Activated naive CD4-positive, alpha-beta T cell treated with anti-CD3 and anti-CD28 coated beads, Interleukin-2, amount 50 U/mL, for 72 hours (primary cell): ENCODE data around the gene KCNK4. TPM values are rescaled to one million over a fixed set of nuclear protein-coding genes. Genes with fewer than 3 reads are reported as not detected.

Experiments
- ATAC-seq, 2 donors: fragments of 150-1000 bp; cut with Tn5 transposase; 2 replicates each; pipeline ENCODE4 v1.10.0; 2021; ENCODE audit warnings: mild to moderate bottlenecking in 2 of 2, moderate library complexity in 2 of 2
- DNase-seq, 2 donors: peaks; one replicate each; pipeline ENCODE4 v3.0.0; 2021 to 2022; ENCODE audit warnings: low spot score in 2 of 2
- H3K27ac Mint-ChIP-seq, 2 donors: one replicate each; pipeline ENCODE4 v1.8.0; 2022; ENCODE audit warnings: mild to moderate bottlenecking in 2 of 2, mixed read lengths in 2 of 2
- H3K36me3 Mint-ChIP-seq, 2 donors: one replicate each; pipeline ENCODE4 v1.8.0; 2022; ENCODE audit warnings: mixed read lengths in 2 of 2
- H3K9me3 Mint-ChIP-seq, 2 donors: one replicate each; pipeline ENCODE4 v1.8.0; 2022; ENCODE audit warnings: mixed read lengths in 2 of 2
- total RNA-seq, 2 donors: library from RNA; stranded (reverse); gene quantifications; one replicate each; pipeline ENCODE4 v1.2.3, GENCODE V29; 2022

KCNK4 gene
- total RNA-seq, 2 donors from 2014 or later: 0.23 to 0.46 TPM

- ATAC-seq (no peak), DNase-seq (no peak)
- H3K36me3 Mint-ChIP-seq: peaks cover 5 to 6% of the 10 kb centered on the region in 2 donors
- H3K27ac Mint-ChIP-seq: no peak overlapping the region
- H3K9me3 Mint-ChIP-seq: no peaks in the 10 kb centered on the region
Observed at GRCh38 chr11:64294774-64295173, 3.7 kb downstream of the KCNK4 start.

GRCh38 chr11:64295760-64296159 lies 4.7 kb downstream of the KCNK4 start:
- ATAC-seq (no peak), DNase-seq (no peak)
- H3K36me3 Mint-ChIP-seq: peaks cover 2% of the 10 kb centered on the region in 2 donors
- H3K9me3 Mint-ChIP-seq: no peaks in the 10 kb centered on the region
- H3K27ac Mint-ChIP-seq: no peak overlapping the region

- DNase-seq: no peak
- no peak for ATAC-seq
- no peaks in the 10 kb centered on the region for H3K36me3 Mint-ChIP-seq
- H3K9me3 Mint-ChIP-seq: no peaks in the 10 kb centered on the region
- no peak overlapping the region for H3K27ac Mint-ChIP-seq
Observed at GRCh38 chr11:64296236-64296635, 5.1 kb downstream of the KCNK4 start.

DNA sequence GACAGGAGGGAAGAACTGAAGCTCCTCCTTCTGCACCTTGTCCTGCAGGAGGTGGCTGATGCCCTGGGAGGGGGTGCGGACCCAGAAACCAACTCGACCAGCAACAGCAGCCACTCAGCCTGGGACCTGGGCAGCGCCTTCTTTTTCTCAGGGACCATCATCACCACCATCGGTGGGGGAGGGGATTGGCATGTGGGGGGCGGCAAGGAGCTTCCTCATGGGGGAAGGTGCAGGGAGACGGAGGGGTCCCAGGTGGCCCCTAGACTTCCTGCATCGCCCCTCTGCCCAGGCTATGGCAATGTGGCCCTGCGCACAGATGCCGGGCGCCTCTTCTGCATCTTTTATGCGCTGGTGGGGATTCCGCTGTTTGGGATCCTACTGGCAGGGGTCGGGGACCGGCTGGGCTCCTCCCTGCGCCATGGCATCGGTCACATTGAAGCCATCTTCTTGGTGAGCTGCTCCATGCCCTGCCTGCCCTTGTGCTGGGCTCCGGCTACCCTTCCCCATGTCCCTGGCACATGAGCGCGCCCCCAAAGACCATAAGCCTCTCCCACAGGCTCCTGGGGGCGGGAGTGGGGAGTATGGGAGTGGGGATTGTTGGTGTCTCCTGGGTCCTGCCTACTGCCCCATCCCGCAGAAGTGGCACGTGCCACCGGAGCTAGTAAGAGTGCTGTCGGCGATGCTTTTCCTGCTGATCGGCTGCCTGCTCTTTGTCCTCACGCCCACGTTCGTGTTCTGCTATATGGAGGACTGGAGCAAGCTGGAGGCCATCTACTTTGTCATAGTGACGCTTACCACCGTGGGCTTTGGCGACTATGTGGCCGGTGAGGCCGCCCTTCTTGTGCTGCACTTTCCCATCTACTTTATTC lies 6.0 kb downstream of the KCNK4 start:
- ATAC-seq (no peak), DNase-seq (no peak)
- no peak overlapping the region for H3K27ac Mint-ChIP-seq
- H3K9me3 Mint-ChIP-seq: no peaks in the 10 kb centered on the region
- H3K36me3 Mint-ChIP-seq: no peaks in the 10 kb centered on the region

DNA sequence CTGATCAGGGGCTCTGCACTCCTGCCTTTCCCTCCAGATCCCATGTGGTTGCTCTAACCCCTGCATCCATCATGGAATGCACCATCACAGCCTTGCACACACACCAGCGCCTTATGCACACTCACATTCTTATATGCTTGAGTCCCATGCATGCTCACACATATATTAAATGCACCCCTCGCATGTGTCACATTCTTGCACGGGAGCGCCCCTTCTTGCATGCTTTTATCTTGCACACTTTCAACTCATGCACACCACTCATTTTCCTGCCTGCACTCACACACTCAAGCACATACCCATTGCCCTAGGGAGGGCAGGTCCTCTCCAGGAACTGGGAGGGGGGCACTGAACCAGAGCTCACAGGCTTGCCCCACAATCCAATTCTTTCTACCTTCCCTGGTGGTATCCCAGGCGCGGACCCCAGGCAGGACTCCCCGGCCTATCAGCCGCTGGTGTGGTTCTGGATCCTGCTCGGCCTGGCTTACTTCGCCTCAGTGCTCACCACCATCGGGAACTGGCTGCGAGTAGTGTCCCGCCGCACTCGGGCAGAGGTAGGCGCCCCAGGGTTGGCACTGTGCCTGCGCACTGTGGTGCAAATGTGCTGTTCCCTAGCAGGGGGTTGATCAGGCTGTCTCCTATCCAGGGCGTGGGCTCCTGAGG lies 6.7 kb downstream of the KCNK4 start:
- Mint-ChIP-seq H3K9me3 (no peaks in the 10 kb centered on the region), H3K36me3 (no peaks in the 10 kb centered on the region), H3K27ac (no peak overlapping the region)
- ATAC-seq: no peak
- DNase-seq: no peak

DNA sequence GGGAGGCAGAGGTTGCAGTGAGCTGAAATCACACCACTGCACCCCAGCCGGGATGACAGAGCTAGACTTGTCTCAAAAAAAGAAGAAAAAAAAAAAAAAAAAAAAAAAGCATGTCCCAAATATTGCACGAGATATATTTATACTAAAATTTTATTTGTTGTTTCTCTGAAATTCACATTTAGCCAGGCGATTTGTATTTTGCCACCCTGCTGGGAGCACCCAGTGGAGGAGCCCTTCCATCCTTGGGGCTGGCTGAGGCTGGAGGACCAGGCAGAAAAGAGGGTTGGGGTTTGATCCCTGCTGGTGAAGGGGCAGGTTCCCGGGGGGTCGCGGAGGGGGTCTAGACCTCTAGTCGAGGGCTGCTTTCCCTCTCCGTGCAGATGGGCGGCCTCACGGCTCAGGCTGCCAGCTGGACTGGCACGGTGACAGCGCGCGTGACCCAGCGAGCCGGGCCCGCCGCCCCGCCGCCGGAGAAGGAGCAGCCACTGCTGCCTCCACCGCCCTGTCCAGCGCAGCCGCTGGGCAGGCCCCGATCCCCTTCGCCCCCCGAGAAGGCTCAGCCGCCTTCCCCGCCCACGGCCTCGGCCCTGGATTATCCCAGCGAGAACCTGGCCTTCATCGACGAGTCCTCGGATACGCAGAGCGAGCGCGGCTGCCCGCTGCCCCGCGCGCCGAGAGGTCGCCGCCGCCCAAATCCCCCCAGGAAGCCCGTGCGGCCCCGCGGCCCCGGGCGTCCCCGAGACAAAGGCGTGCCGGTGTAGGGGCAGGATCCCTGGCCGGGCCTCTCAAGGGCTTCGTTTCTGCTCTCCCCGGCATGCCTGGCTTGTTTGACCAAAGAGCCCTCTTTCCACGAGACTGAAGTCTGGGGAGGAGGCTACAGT lies 8.1 kb downstream of the KCNK4 start:
- Mint-ChIP-seq H3K36me3 (no peaks in the 10 kb centered on the region), H3K27ac (no peak overlapping the region), H3K9me3 (no peaks in the 10 kb centered on the region)
- no peak for ATAC-seq
- DNase-seq: no peak

GRCh38 chr11:64299847-64300648 lies 8.9 kb downstream of the KCNK4 start, which contains the start of gene CATSPERZ:
TSS of gene CATSPERZ (plus strand) at chr11:64300358. CDS start at chr11:64300411, 53 bp downstream.
- DNase-seq: no peak
- ATAC-seq: no peak
- Mint-ChIP-seq H3K9me3 (no peaks in the 10 kb centered on the region), H3K36me3 (no peaks in the 10 kb centered on the region), H3K27ac (no peak within 1 kb of the TSS)

GRCh38 chr11:64303109-64304031 lies 12.3 kb downstream of the KCNK4 start:
- no peaks in the 10 kb centered on the region for H3K9me3 Mint-ChIP-seq
- DNase-seq (no peak), ATAC-seq (no peak)
- H3K36me3 Mint-ChIP-seq: peaks cover 9% of the 10 kb centered on the region in 2 donors
- H3K27ac Mint-ChIP-seq: peak overlapping the region in 1 of 2 donors; percentile 97

DNA sequence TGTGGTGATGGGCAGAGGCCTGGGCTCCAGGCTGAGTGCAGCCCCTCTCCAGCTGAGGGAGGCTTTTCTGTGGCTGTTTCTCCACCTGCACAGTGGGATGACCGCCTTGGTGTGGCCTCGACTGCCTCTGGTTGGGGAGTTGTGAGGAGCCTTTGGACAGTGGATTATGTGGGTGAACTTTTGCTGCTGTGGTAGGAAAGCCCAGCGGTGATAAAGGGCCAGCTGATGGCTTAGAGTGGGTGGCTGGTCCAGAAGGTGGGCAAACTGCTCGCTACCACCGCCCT lies 12.9 kb downstream of the KCNK4 start:
- ATAC-seq (no peak), DNase-seq (no peak)
- peak overlapping the region; percentile 97 to 99 for H3K27ac Mint-ChIP-seq
- H3K36me3 Mint-ChIP-seq: peaks cover 9% of the 10 kb centered on the region in 2 donors
- H3K9me3 Mint-ChIP-seq: no peaks in the 10 kb centered on the region

DNA sequence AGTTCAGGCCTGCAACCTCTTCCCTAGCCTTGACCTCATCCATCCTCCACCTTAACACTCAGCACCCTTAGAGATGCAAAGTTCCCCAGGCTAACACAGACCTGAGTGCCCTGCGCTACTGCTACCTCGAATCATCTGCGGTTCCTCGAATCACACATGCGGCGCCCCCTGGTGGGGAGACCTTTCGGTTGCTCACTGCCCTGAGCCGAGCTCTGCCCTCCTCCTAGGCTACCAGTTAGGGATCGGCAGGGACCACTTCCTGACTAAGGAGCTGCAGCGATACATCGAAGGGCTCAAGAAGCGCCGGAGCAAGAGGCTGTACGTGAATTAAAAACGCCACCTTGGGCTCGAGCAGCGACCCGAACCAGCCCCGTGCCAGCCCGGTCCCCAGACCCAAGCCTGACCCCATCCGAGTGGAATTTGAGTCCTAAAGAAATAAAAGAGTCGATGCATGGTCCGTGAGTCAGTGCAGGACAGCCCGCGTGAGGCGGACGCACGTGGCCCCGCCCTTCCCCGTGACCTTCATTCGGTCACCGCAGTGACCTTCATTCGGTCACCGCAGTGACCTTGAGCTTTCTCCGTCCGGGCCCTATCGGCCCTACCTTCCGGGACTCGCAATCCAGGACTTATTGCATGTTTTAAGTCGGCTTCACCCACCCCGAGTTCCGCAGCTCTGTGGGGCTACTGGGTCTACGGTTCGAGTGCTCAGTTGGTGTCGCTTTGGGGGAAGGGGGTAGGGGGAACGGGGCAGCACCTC lies 13.4 kb downstream of the KCNK4 start:
- ATAC-seq: peak; percentile 41 to 59
- DNase-seq: peak; percentile 91 to 97
- peaks cover 9% of the 10 kb centered on the region in 2 donors for H3K36me3 Mint-ChIP-seq
- H3K27ac Mint-ChIP-seq: peak overlapping the region; percentile 97 to 99
- no peaks in the 10 kb centered on the region for H3K9me3 Mint-ChIP-seq

DNA sequence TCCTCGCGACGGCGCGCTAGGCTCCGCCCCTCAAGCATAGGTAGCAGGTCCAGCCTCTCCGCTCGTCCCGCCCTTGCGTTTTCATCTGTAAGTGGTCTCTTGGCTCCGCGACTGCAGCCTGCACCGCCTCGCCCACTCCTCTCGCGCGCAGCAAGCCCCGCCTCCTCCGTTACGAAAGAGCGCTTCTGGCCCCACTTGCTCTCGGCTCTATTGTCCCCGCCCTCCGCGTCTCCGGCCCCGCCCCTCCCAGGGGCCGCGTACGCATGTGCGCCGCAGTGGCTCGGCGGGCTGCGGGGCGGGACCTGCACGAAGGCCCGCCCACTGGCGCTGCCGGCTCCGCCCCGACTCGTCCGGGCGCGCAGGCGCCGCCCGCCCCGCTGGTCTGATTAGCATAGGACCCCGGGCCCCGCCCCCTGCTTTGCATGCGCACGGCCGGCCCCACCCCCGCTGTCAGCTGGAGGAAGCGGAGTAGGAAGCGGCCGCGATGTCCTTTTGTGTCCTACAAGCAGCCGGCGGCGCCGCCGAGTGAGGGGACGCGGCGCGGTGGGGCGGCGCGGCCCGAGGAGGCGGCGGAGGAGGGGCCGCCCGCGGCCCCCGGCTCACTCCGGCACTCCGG lies 14.1 kb downstream of the KCNK4 start, which contains the start of gene ESRRA:
ESRRA (plus strand) TSS at position 450 of the 616 bp plus-strand sequence. CDS start 1,656 bp downstream, outside the sequence.
- H3K27ac Mint-ChIP-seq: peak within 1 kb of the TSS; percentile 97 to 99
- H3K9me3 Mint-ChIP-seq: no peaks in the 10 kb centered on the region
- peak; percentile 99 to 100 for DNase-seq
- peak; percentile 74 to 83 for ATAC-seq
- peaks cover 9% of the 10 kb centered on the region in 2 donors for H3K36me3 Mint-ChIP-seq

- Mint-ChIP-seq H3K9me3 (no peaks in the 10 kb centered on the region), H3K36me3 (peaks cover 9% of the 10 kb centered on the region in 2 donors), H3K27ac (peak overlapping the region; percentile 90 to 97)
- DNase-seq (peak; percentile 73 to 84), ATAC-seq (peak; percentile 24 to 29)
Observed at GRCh38 chr11:64305691-64306562, 14.8 kb downstream of the KCNK4 start.

- ATAC-seq: no peak
Observed at GRCh38 chr11:64306563-64306875, 15.4 kb downstream of the KCNK4 start.

More at GRCh38 chr11:64306563-64306875, 15.4 kb downstream of the KCNK4 start:
- Mint-ChIP-seq H3K27ac (peak overlapping the region; percentile 90 to 97), H3K9me3 (no peaks in the 10 kb centered on the region), H3K36me3 (peaks cover 9% of the 10 kb centered on the region in 2 donors)
- DNase-seq: no peak
